ENCODE results near the gene CYLD. TPM values are rescaled to one million over a fixed set of nuclear protein-coding genes. Genes with fewer than 3 reads are reported as not detected.

Gene CYLD
- 5.0 and 6.2 TPM in 2 replicates for total RNA-seq (2014; rRNA removed; shearing (Covaris generic))

DNA sequence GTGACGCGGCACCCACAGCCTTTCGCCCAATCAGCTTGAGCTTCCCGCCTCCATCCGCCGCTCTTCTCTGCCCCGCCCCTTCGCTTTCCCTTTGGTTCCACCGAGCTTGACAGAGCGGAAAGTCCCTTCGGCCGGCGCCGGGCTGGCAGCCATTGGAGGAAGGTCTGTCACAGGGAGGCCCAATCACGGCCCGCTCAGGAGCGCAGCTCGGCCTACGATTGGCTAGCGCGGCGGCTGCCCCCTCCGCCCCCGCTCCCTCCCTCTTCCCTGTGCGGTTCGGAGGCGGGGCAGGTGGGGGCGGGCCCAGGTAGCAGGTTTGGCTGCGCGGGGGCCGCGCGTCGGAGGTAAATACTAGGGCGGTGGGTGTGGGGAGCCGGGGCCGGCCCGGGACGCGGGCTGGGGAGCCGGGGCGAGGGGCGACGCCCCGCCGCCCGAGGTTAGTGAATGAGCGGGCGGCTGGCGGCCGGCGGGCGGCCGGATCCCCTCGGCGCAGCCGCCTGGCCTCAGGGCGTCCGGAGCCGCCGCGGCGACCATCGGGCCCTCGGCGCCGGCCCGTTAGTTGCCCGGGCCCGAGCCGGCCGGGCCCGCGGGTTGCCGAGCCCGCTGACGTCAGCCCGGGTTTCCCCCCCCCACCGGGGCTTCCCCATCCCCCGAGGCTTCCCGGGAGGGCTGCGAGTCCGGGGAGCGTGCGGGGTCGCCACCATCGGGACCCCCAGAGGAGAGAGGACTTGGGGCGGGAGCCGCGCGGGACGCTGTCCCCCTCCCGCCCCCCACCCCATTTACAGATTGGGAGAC, at the start of gene CYLD:
CYLD (plus strand) TSS at position 306 of the 795 bp plus-strand sequence. CDS start 7,613 bp downstream, outside the sequence.
- Histone ChIP-seq H3K27me3 (ENCODE audit: control insufficient read depth, insufficient read depth, low read length) (no peaks in the 10 kb centered on the region), H3K4me3 (ENCODE audit: insufficient read depth, low read depth, low read length) (peak within 1 kb of the TSS; percentile 59), H3K36me3 (replicated peaks; ENCODE audit: control insufficient read depth, insufficient read depth, low read length) (no peaks in the 10 kb centered on the region)
- peak; percentile 99 for DNase-seq

DNA sequence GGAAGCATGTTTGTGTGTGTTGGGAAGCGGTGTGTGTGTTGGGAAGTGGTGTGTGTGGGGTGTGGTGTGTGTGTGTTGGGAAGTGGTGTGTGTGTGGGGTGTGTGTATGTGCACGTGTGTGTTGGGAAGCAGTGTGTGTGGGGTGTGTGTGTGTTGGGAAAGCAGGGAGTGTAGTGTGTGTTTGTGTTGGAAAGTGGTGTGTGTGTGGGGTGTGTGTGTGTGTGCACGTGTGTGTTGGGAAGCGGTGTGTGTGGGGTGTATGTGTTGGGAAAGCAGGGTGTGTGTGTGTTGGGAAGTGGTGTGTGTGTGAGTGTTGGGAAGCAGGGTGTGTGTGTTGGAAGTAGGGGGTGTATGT, 49.3 kb upstream of the CYLD start:
- Histone ChIP-seq H3K36me3 (replicated peaks; ENCODE audit: control insufficient read depth, insufficient read depth, low read length) (no peaks in the 10 kb centered on the region), H3K4me3 (ENCODE audit: insufficient read depth, low read depth, low read length) (no peak overlapping the region), H3K27me3 (ENCODE audit: control insufficient read depth, insufficient read depth, low read length) (peaks cover 14% of the 10 kb centered on the region)
- no peak for DNase-seq

DNA sequence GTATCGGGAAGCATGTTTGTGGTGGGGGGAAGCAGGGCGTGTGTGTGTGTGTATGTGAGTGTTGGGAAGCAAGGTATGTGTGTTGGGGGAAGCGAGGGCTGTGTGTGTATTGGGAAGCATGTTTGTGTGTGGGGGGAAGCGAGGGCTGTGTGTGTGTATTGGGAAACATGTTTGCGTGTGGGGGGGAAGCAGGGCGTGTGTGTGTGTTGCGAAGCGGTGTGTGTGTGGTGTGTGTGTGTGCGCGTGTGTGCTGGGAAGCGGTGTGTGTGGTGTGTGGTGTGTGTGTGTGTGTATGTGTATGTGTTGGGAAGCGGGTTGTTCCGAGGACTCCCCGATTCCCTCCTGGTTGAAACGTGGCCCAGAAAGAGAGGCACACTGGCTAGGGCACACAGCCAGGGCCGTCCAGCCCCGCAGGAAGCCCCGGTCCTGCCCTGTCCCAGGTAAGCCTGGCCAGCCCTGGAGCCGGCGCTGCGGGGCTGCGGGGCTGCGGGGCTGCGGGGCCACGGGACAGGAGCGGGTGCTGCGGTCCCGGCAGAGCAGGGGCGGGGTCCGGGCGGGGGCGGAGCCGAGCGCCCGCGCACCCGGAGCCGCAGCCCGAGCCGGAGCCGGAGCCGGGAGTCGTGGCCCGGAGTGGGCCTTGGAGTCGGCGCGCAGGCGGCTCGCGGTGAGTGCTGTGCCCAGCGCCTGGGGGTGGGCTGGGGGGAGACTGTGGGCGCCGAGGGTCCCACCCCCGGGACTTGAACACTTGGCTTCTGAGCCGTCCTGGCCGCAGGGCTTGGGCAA, 48.7 kb upstream of the CYLD start, which contains the start of gene NOD2:
NOD2 (plus strand) TSS at position 608 of the 783 bp plus-strand sequence. CDS start 5,890 bp downstream, outside the sequence.
- H3K27me3 ChIP-seq (ENCODE audit: control insufficient read depth, insufficient read depth, low read length), result peaks cover 14% of the 10 kb centered on the region
- no peaks in the 10 kb centered on the region for H3K36me3 ChIP-seq (replicated peaks; ENCODE audit: control insufficient read depth, insufficient read depth, low read length)
- H3K4me3 ChIP-seq (ENCODE audit: insufficient read depth, low read depth, low read length), result peak within 1 kb of the TSS; percentile 36
- peak; percentile 97 for DNase-seq

DNA sequence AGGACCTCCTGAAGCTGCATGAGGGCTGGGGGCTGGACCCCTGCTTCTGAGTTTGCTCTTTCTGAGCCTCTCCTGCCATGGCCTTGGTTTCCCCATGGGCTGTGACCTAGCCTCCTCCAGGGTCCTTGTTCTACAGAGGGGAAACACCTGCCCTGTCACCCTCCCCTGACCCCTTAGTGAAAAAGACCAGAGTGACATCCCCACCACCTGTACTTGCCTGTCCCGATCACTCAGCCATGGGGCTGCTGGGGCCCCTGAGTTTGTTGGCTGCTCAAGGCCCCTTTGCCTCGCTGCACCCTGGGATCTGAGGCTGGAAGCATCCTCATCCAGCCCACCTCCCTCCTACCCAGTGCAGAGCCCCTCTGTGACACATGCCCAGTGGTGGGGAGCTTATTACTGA, 47.7 kb upstream of the CYLD start:
- Histone ChIP-seq H3K4me3 (ENCODE audit: insufficient read depth, low read depth, low read length) (no peak overlapping the region), H3K27me3 (ENCODE audit: control insufficient read depth, insufficient read depth, low read length) (peaks cover 14% of the 10 kb centered on the region), H3K36me3 (replicated peaks; ENCODE audit: control insufficient read depth, insufficient read depth, low read length) (no peaks in the 10 kb centered on the region)
- DNase-seq, result no peak

DNA sequence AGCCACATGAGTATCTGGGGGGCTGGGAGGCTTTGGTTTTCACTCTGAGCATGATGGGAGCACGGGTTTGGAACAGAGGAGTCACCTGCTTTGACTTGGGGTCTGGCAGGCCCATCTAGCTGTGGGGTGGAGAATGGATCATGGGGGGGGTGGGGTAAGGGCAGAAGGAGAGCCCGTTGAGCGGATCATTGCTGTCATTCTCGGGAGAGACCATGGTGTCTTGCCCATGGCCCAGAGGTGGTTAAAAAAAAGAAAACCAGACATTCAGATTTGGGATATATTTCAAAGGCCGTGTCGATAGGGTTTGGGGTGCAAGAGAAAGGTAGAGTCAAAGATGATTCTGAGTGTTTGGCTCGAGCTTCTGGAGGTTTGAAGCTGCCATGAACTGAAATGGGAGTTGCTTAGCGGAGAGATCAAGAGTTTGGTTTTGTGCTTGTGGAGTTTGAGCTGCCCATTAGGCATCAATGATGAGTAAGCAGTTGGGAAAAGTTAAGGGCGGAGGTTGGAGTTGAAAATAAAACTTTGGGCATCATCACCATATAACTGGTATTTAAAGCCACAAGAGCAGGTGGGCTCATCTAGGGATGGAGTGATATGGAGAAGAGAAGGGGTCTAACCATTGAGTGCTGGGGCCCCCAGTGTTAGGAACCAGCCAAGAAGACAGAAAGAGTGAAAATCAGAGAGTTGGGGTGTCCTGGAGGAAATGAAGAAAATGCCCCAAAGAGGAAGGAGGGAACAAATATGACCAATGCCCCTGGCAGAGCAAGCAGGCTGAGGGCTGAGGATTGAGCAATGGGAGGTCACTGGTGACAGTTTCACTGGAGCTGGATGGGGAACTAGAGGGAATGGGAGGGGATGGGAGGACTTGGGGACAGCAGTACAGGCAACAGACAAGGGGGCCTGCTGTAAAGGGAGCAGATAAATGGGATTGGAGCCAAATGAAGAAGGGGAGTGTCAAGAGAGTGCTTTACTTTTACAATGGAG, 46.6 kb upstream of the CYLD start:
- Histone ChIP-seq H3K4me3 (ENCODE audit: insufficient read depth, low read depth, low read length) (no peak overlapping the region), H3K27me3 (ENCODE audit: control insufficient read depth, insufficient read depth, low read length) (peaks cover 14% of the 10 kb centered on the region), H3K36me3 (replicated peaks; ENCODE audit: control insufficient read depth, insufficient read depth, low read length) (no peaks in the 10 kb centered on the region)
- DNase-seq, result no peak

DNA sequence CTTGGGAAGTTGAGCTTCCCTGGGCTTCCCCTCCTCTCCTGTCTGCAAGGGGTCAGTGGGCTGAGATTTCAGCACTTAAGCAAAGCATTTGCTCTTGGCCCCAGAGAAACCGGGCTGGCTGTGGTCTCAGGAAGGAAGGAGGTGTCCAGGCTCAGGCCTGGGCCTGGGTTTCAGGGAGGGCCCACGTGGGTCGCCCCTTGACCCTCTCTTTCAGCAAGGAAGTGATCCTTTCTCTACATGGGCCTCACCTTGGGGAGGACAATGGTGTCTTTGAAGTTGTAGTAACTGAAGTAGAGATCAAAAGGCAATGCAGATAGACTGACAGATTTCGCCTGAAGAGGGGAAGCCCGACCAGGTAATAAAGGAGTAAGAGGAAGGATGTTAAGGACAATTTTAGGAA, 45.8 kb upstream of the CYLD start:
- Histone ChIP-seq H3K27me3 (ENCODE audit: control insufficient read depth, insufficient read depth, low read length) (peaks cover 14% of the 10 kb centered on the region), H3K36me3 (replicated peaks; ENCODE audit: control insufficient read depth, insufficient read depth, low read length) (no peaks in the 10 kb centered on the region), H3K4me3 (ENCODE audit: insufficient read depth, low read depth, low read length) (no peak overlapping the region)
- no peak for DNase-seq

DNA sequence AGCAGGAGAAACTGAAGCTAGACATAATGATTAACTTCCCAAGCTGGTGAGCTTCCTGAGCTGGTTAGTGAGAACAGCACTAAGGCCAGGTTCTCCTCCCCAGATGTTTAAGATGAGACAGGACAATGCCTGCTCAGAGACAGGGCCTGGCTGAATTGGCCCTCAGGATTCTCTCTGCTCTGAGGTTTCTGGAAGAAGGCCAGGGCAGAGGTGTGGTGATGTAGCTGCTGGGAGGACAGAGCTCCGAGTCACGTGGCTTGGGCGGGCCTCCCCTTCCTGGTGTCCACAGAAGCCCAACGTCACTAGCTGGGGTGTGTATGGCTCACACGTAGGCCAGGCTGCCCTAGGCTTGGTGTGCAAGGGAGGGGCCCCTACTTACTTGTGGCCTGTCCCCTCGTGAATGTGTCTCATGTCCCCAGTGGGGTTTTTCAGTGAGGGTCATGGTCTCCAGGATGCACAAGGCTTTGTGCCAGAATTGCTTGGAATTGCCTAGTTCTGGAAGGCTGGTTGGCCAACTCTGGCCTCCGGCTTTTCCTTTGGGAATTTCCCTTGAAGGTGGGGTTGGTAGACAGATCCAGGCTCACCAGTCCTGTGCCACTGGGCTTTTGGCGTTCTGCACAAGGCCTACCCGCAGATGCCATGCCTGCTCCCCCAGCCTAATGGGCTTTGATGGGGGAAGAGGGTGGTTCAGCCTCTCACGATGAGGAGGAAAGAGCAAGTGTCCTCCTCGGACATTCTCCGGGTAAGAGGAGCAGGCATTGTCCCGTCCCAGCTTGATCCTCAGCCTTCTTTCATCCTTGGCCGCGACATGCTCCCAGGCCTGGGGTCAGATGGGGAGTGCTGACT, 45.1 kb upstream of the CYLD start:
- Histone ChIP-seq H3K27me3 (ENCODE audit: control insufficient read depth, insufficient read depth, low read length) (peaks cover 14% of the 10 kb centered on the region), H3K4me3 (ENCODE audit: insufficient read depth, low read depth, low read length) (no peak overlapping the region), H3K36me3 (replicated peaks; ENCODE audit: control insufficient read depth, insufficient read depth, low read length) (no peaks in the 10 kb centered on the region)
- no peak for DNase-seq

DNA sequence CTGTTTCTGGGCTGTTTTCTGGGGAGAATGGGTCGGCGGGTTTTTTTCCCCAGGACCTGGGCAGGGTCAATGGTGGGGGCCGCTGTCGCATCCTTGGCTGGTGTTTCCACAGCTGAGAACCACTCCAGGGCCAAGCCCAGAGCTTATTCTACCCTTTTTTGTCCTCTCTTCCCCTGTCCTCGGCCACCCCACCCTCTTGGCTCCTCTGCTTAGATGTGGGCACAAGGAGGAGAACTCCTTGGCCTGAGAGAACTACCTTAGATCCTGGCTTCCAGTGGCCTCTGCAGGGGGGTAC, 44.5 kb upstream of the CYLD start:
- no peak overlapping the region for H3K4me3 ChIP-seq (ENCODE audit: insufficient read depth, low read depth, low read length)
- H3K27me3 ChIP-seq (ENCODE audit: control insufficient read depth, insufficient read depth, low read length), result peaks cover 14% of the 10 kb centered on the region
- no peak for DNase-seq
- H3K36me3 ChIP-seq (replicated peaks; ENCODE audit: control insufficient read depth, insufficient read depth, low read length), result no peaks in the 10 kb centered on the region

DNA sequence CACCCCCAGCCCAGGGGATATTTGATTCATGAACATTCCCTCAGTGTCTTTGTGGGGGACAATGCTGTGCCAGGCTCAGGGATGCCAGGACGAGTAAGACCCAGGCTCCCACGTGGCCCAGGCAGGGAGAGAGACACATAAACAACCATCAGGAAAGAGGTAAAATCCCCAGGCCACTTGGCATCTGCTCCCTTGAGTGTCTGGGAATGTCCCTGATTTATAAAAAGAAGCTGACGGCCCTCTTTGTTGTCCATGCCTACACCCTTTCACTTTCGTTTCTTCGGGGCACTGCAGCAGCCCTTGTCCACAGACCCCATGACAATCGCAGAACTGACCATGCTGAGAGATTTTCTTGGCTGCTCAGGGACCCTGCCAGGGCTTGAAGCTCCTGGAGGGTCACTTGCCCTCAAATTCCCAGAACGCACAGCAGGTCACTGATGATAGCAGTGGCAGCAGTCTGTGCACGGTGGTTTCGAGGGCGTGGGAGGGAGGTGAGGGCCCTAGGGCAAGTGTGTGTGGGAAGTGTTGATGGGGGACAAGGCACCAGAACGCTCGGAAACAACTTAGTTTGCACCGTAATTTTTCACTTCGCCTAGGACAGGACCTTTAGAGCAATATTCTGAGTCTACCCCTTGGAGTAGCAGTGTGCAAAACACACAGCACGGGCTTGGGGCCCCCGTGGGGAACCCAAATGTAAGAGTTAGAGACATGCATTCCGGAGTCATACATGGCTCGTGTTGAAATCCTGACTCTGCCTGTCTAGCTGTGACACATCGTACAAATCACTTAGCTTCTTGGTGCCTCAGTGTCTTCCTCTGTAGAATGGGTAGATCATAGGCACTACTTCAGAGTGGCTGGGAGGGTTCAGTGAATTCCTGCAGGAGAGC, 43.8 kb upstream of the CYLD start:
- Histone ChIP-seq H3K4me3 (ENCODE audit: insufficient read depth, low read depth, low read length) (no peak overlapping the region), H3K27me3 (ENCODE audit: control insufficient read depth, insufficient read depth, low read length) (peaks cover 8% of the 10 kb centered on the region), H3K36me3 (replicated peaks; ENCODE audit: control insufficient read depth, insufficient read depth, low read length) (no peaks in the 10 kb centered on the region)
- peak; percentile 18 for DNase-seq

DNA sequence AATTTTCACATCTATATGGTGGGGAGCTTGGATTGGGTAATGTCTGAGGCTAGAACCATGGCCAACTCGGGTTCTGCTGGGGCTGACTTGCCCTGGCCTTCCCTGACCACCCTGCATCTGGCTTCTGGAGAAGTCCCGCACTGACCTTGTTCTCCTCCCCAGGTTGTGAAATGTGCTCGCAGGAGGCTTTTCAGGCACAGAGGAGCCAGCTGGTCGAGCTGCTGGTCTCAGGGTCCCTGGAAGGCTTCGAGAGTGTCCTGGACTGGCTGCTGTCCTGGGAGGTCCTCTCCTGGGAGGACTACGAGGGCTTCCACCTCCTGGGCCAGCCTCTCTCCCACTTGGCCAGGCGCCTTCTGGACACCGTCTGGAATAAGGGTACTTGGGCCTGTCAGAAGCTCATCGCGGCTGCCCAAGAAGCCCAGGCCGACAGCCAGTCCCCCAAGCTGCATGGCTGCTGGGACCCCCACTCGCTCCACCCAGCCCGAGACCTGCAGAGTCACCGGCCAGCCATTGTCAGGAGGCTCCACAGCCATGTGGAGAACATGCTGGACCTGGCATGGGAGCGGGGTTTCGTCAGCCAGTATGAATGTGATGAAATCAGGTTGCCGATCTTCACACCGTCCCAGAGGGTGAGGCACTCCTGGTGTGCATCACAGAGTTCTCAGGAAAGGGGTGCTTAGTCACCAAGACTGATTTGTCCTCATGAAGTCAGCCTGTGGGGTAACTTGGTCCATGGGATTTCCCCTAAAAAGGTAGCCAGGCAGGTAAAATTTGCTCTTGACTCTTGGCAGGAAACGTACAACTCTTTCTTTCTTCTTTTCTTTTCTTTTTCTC, 42.3 kb upstream of the CYLD start:
- DNase-seq, result peak; percentile 12
- no peaks in the 10 kb centered on the region for H3K27me3 ChIP-seq (ENCODE audit: control insufficient read depth, insufficient read depth, low read length)
- H3K36me3 ChIP-seq (replicated peaks; ENCODE audit: control insufficient read depth, insufficient read depth, low read length), result no peaks in the 10 kb centered on the region
- no peak overlapping the region for H3K4me3 ChIP-seq (ENCODE audit: insufficient read depth, low read depth, low read length)

DNA sequence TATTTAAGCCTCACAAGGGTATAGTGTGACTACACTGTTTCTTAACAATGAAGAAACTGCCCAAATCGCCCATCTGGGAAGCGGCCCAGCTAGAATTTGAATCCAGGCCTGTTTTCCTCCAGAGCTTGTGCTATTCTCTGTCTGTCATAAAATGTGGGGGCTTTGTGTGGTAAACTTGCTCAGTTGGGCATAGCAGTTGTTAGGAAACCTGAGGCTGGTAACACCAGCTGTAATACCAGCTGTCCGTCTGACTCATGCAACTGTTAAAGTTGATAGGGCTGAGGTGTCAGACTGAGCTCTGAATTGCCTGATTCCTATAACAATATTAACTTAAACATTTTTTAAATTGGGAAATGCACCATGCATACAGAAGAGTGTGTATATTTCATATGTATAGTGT, 39.2 kb upstream of the CYLD start:
- Histone ChIP-seq H3K36me3 (replicated peaks; ENCODE audit: control insufficient read depth, insufficient read depth, low read length) (no peaks in the 10 kb centered on the region), H3K4me3 (ENCODE audit: insufficient read depth, low read depth, low read length) (no peak overlapping the region), H3K27me3 (ENCODE audit: control insufficient read depth, insufficient read depth, low read length) (no peaks in the 10 kb centered on the region)
- DNase-seq, result no peak

DNA sequence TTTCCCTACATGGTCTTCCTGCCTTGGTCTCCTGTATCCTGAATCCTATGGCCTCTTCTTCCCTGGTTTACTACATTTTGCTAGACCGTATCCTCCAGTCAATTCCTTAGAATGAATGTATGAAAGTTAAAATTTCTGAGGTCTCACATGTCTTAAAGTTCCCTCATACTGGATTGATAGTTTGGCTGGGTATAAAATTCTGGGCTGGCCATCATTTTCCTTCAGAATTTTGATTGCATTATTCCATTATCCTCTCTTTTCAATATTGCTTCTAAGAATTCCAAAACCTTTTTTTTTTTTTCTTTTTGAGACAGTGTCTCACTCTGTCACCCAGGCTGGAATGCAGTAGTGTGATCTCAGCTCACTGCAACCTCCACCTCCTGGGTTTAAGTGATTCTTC, 37.6 kb upstream of the CYLD start:
- no peaks in the 10 kb centered on the region for H3K27me3 ChIP-seq (ENCODE audit: control insufficient read depth, insufficient read depth, low read length)
- H3K4me3 ChIP-seq (ENCODE audit: insufficient read depth, low read depth, low read length), result no peak overlapping the region
- H3K36me3 ChIP-seq (replicated peaks; ENCODE audit: control insufficient read depth, insufficient read depth, low read length), result no peaks in the 10 kb centered on the region
- DNase-seq, result no peak

Data from H7 (cell line).